GM19351 (cell line): ENCODE measurements around the gene LIPG.
"Not testable (repeated sequence)": the region's sequence is repeated elsewhere in the genome, so short reads cannot be mapped to it uniquely, and the experiment has no call there.

Experiments used
- ATAC-seq: cut with Tn5 transposase; IDR thresholded peaks from one replicate; pipeline ENCODE4 v1.9.1; 2021; ENCODE audit warnings: mild to moderate bottlenecking, moderate library complexity; ENCODE audit not compliant: unreplicated experiment

Gene LIPG

DNA sequence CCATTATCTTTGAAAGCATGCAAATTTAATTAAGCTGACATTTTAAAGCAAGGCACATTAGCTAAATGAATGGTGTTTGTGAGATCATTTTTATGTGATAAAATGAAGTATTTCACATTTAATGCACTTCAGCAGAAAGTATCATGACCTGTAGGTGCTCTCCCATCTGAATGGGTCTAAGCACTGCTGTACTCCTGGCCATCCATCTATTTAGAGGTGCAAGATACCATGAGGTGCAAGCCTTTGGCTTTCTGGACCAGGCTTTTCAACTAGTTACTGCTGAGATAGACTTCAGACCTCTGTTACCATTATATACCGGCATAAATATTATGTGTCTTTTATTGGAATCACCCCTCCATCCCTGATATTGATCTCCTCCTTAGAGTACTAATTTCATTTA lies 15.6 kb upstream of the LIPG start:
- no peak for ATAC-seq

DNA sequence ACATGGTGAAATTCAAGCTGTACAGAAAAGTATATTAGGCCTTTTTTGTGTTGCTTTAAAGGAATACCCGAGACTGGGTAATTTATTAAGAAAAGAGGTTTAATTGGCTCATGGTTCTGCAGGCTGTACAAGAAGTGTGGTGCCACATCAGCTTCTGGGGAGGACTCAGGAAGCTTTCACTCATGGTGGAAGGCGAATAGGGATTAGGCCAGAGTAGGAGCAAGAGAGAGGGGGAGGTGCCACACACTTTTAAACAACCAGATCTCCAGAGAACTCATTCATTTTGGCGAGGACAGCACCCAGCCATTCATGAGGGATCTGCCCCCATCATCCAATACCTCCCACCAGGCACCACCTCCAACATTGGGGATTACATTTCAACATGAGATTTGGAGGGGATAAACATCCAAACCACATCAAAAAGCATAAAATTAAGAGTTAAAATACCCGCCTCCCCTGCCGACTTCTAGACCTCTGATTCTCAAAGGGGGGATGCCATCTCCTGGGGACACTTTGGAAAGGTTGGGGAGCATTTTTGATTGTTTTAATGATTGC lies 15.1 kb upstream of the LIPG start:
- ATAC-seq, result no peak

GRCh38 chr18:49547701-49548100 lies 14.2 kb upstream of the LIPG start:
- no peak for ATAC-seq

GRCh38 chr18:49548229-49548636 lies 13.6 kb upstream of the LIPG start:
- ATAC-seq, result no peak

DNA sequence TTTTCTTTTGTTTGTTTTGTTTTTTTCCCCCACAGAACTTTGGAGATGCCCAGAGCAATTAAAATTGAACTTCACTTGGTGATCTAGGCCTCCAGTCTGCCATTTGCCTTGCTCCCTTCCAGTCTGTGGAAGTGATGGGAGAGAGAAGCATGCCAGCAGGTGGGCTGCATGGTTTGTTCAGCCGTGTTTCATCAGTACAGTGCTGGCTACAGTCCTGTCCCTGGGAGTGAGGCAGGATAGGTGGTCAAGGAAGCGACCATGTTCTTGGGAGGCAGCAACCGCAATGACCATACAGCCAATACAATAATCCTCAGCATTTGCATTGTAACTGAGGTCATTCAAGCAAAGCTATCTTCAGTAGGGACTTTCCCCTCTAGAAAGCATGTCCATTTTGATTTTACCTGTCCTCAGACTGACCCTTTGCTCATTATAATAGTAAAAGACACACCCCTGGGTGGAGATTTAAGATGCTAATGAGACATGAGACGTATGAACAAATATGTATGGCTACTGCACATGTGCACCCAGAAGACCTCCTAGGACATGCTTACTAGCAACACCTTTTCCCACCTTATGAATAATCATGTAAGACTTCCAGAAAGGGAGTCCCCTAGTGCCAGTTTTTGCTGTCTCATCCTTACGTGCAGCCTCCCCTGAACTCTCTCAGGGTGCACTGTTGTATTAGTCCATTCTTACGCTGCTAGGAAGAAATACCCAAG lies 11.1 kb upstream of the LIPG start:
- ATAC-seq, result no peak

GRCh38 chr18:49553003-49553402 lies 8.9 kb upstream of the LIPG start:
- ATAC-seq, result no peak

DNA sequence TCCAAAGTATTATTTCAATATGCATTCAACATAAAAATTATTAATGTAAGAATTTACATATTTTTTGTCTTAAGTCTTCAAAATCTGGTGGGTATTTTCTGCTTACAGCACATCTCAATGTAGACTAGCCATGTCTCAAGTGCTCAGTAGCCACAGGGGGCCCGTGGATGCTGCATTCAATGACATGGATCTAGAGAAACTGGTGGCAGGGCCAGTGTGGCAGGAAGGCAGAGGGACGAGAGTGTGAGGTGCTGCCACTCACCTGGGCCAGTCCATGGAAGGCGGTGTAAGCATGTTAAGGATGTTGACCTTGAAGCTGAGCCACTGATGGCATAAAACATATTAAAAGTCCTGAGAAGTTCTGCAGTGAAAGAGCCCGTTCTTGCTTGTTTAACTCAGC lies 6.2 kb upstream of the LIPG start:
- ATAC-seq, result no peak

DNA sequence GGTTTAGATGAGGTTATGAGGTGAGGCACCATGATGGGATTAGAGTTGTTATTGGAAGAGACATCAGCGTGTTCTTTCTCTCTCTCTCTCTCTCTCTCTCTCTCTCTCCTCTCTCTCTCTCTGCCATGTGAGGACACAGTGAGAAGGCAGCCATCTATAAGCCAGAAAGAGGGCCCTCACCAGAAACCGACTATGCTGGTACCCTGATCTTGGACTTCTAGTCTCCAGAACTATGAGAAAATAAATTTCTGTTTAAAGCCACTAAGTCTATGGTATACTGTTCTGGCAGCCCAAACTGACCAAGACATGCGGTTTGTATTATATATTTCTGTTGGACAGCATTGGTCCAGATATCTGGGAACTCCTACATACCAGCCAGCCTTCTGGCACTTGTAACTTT lies 3.5 kb upstream of the LIPG start:
- ATAC-seq, result no peak

GRCh38 chr18:49559326-49559931 lies 2.4 kb upstream of the LIPG start:
- not testable (repeated sequence) for ATAC-seq

GRCh38 chr18:49560277-49560623 lies 1.6 kb upstream of the LIPG start:
- no peak for ATAC-seq

GRCh38 chr18:49560624-49561288 lies 1.1 kb upstream of the LIPG start:
- ATAC-seq, result no peak

- no peak for ATAC-seq
Observed at GRCh38 chr18:49562481-49563129, 748 bp downstream of the LIPG start.

DNA sequence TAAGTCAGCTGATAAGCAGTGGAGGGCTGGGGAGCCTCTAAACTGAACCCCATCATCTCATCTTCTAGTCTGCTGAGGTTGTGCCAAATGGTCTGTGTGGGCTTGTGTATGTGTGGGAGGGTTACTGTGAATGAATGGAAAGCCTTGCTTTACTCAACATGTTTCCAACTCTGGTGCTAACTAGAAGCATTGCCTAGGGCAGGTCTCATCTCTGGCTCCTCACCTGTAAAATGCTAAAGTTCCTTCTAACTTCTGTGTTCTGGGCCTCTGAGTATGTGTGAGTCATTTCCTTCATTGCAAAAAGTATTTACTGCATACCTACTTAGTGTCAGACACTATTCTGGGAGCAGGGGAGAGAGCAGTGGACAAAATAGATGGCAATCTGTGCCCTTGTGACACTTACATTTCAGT lies 1.3 kb downstream of the LIPG start:
- ATAC-seq, result no peak

DNA sequence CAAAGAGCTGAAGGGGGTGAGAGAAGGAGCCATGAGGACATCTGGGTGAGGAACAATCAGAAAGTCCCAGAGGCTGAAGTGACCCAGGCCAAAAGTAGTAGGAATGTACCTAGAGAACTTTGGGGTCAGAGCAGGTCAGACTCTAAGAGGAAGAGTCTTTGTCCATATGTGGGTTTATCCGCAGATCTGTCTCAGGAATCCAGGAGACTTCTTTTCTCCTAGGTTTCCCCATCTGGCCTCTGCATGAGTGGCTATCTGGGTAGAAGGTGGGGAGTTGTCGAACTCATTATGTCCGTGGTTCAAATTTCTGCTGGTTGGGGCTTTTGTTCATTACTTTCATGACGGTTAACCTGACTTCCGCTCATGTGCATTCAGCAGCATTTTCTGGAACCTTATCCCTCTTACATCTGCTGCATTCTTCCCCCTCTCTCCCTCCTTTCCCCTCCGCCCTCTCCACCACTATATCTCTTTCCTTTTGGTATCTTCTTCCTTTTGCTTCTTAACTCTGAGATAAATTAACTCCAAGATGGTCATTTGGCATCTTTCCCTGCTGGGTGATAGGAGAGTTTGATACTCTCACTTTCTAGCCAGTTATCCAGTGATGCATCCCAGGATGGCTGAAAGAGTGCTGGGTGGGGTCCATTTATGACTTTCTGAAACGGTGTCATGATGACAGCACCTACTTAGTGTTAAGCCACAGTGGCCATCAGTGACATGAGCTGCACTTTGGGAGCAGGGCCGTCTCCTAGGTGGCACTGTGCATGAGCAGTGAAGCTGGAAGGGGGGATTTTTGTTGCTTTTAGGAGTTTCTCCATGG lies 2.1 kb downstream of the LIPG start:
- no peak for ATAC-seq

- ATAC-seq, result no peak
Observed at GRCh38 chr18:49564518-49564834, 2.6 kb downstream of the LIPG start.

DNA sequence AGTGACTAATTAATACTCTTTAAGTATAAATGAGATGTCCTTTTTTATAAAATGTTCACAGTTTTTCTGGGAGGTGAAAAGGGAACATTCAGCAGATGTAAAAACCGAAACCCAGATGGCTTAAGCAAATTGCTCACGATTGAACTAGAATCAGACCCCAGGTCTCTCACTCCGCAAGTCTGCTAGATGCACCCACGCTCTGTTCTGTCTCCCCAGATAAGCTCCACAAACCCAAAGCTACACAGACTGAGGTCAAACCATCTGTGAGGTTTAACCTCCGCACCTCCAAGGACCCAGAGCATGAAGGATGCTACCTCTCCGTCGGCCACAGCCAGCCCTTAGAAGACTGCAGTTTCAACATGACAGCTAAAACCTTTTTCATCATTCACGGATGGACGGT lies 3.2 kb downstream of the LIPG start:
- ATAC-seq, result no peak

DNA sequence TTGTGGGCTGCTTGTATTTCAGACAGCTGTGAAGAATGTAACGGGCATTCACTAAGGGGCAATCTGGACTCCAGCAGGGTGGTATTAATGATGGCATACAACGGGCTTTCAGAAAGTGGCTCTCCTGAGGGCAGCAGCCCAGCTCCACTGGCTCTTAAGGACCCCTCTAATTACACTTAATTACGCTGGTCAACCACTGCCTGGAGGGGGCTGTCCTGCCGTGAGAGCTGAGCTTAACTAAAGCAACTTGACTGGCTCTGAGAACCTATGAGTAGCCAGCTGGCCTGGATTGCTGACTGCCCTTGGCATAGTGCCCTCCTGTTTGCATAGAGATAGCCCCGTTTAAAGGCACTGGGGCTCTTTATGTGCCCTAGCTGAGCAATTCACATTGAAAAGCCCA lies 3.8 kb downstream of the LIPG start:
- no peak for ATAC-seq

GRCh38 chr18:49566217-49566770 lies 4.4 kb downstream of the LIPG start:
- ATAC-seq, result no peak

DNA sequence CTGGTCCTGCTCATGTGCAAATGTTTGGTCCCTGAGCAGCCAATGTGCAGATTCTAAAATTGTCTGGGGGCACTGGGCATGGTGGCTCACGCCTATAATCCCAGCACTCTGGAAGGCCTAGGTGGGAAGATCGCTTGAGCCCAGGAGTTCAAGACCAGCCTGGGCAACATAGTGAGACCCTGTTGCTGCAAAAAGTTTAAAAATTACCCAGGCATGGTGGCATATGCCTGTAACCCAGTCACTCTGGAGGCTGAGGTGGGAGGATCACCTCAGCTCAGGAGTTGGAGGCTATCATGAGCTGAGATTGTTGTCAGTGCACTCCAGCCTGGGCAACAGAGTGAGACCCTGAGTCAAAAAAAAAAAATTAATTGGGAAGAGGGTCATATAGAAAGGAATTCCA lies 5.1 kb downstream of the LIPG start:
- ATAC-seq, result no peak

GRCh38 chr18:49569724-49570123 lies 7.9 kb downstream of the LIPG start:
- no peak for ATAC-seq

DNA sequence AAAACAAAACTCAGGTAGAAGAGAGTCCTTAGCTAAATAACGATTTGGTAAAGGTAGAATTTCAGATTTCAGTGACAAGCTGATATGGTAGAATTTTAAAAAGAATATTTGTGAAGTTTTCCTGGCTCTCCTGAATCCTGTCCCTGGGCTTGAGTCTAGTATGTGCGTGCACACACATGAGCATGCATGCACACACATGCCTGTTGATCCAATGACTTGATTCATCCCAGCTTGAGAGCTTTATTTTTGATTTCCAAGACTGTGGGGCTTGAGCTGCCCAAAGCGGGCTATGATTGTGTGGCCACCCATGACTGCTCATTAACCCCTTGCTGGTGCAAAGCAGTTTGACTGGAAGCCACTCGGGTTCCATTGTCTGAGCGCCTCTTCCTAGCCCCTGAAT lies 9.0 kb downstream of the LIPG start:
- no peak for ATAC-seq
